Measurements from ENCODE around the gene SYT5. TPM values are rescaled to one million over a fixed set of nuclear protein-coding genes. Genes with fewer than 3 reads are reported as not detected.
"Not testable (repeated sequence)": the region's sequence is repeated elsewhere in the genome, so short reads cannot be mapped to it uniquely, and the experiment has no call there.

The SYT5 gene
- total RNA-seq, 1 experiment from 2014 or later: 0.71 TPM

GRCh38 chr19:55172741-55173140 is 7.3 kb downstream of the SYT5 start:
- no peak for TF ChIP-seq CTCF (IDR thresholded peaks at IDR 0.05; ENCODE audit: unreplicated experiment)
- CTCF ChIA-PET: interaction anchor here (1.6 to 2.4 kb wide), 2 partner anchors 12 to 26 kb away, joined by 4 to 7 read pairs; no protein-coding TSS in a partner anchor
- H3K9me3 Mint-ChIP-seq (ENCODE audit: low read depth, unreplicated experiment): no peaks in the 10 kb centered on the region
- H3K4me3 Mint-ChIP-seq (ENCODE audit: low read depth, unreplicated experiment): peak overlapping the region; percentile 84
- intact Hi-C loops (cut with micrococcal nuclease; ENCODE audit: unreplicated experiment): loop anchor here (10.0 kb wide), 1 partner anchor 82 kb away; the partner anchor contains the start of gene PPP6R1
- no TSS peak for BruUV-seq (replicated peaks)
- H3K4me1 Mint-ChIP-seq (ENCODE audit: low read depth, unreplicated experiment): peaks cover 23% of the 10 kb centered on the region
- no peak for DNase-seq
- H3K27me3 Mint-ChIP-seq (ENCODE audit: unreplicated experiment): peaks cover 59% of the 10 kb centered on the region
- peak overlapping the region; percentile 1 for H3K27ac Mint-ChIP-seq (ENCODE audit: unreplicated experiment)
- peaks cover 23% of the 10 kb centered on the region for H3K36me3 Mint-ChIP-seq (ENCODE audit: insufficient read depth, unreplicated experiment)

GRCh38 chr19:55172318-55172717 is 7.8 kb downstream of the SYT5 start:
- CTCF ChIA-PET; DNase-seq; H3K9me3 Mint-ChIP-seq (ENCODE audit: low read depth, unreplicated experiment); BruUV-seq (replicated peaks): not testable (repeated sequence)
- peaks cover 23% of the 10 kb centered on the region for H3K4me1 Mint-ChIP-seq (ENCODE audit: low read depth, unreplicated experiment)
- H3K4me3 Mint-ChIP-seq (ENCODE audit: low read depth, unreplicated experiment): peak overlapping the region; percentile 84
- H3K27me3 Mint-ChIP-seq (ENCODE audit: unreplicated experiment): peaks cover 54% of the 10 kb centered on the region
- peak overlapping the region; percentile 1 for H3K27ac Mint-ChIP-seq (ENCODE audit: unreplicated experiment)
- intact Hi-C loops (cut with micrococcal nuclease; ENCODE audit: unreplicated experiment): loop anchor here (10.0 kb wide), 1 partner anchor 82 kb away; the partner anchor contains the start of gene PPP6R1
- peaks cover 23% of the 10 kb centered on the region for H3K36me3 Mint-ChIP-seq (ENCODE audit: insufficient read depth, unreplicated experiment)

GRCh38 chr19:55171440-55171839 is 8.6 kb downstream of the SYT5 start:
- CTCF ChIA-PET: interaction anchor here (0.6 to 0.9 kb wide), 2 partner anchors 8 to 117 kb away, joined by 3 read pairs; partner anchors contain the start of gene SYT5
- Mint-ChIP-seq H3K36me3 (ENCODE audit: insufficient read depth, unreplicated experiment) (peaks cover 31% of the 10 kb centered on the region), H3K27me3 (ENCODE audit: unreplicated experiment) (peaks cover 46% of the 10 kb centered on the region), H3K27ac (ENCODE audit: unreplicated experiment) (no peak overlapping the region), H3K4me3 (ENCODE audit: low read depth, unreplicated experiment) (peak overlapping the region; percentile 84), H3K4me1 (ENCODE audit: low read depth, unreplicated experiment) (peaks cover 23% of the 10 kb centered on the region), H3K9me3 (ENCODE audit: low read depth, unreplicated experiment) (no peaks in the 10 kb centered on the region)
- BruUV-seq (replicated peaks): no TSS peak
- no peak for DNase-seq
- intact Hi-C loops (cut with micrococcal nuclease; ENCODE audit: unreplicated experiment): loop anchor here (10.0 kb wide), 1 partner anchor 83 kb away; the partner anchor contains the start of gene PPP6R1
- TF ChIP-seq CTCF (IDR thresholded peaks at IDR 0.05; ENCODE audit: unreplicated experiment): no peak

GRCh38 chr19:55169136-55169535 is 11.0 kb downstream of the SYT5 start:
- intact Hi-C loops (cut with micrococcal nuclease; ENCODE audit: unreplicated experiment): no loop called here
- CTCF ChIA-PET: no interaction called here
- no TSS peak for BruUV-seq (replicated peaks)

More at GRCh38 chr19:55169136-55169535, 11.0 kb downstream of the SYT5 start:
- peaks cover 41% of the 10 kb centered on the region for H3K27me3 Mint-ChIP-seq (ENCODE audit: unreplicated experiment)
- TF ChIP-seq CTCF (IDR thresholded peaks at IDR 0.05; ENCODE audit: unreplicated experiment): no peak
- H3K36me3 Mint-ChIP-seq (ENCODE audit: insufficient read depth, unreplicated experiment): peaks cover 41% of the 10 kb centered on the region
- no peak for DNase-seq
- H3K27ac Mint-ChIP-seq (ENCODE audit: unreplicated experiment): no peak overlapping the region
- no peak overlapping the region for H3K4me3 Mint-ChIP-seq (ENCODE audit: low read depth, unreplicated experiment)
- H3K4me1 Mint-ChIP-seq (ENCODE audit: low read depth, unreplicated experiment): peaks cover 23% of the 10 kb centered on the region
- H3K9me3 Mint-ChIP-seq (ENCODE audit: low read depth, unreplicated experiment): no peaks in the 10 kb centered on the region
